GM18907 (cell line): ENCODE measurements around the gene RPS3.
"Not testable (repeated sequence)": the region's sequence is repeated elsewhere in the genome, so short reads cannot be mapped to it uniquely, and the experiment has no call there.

Experiments
- ATAC-seq: cut with Tn5 transposase; IDR thresholded peaks from one replicate; pipeline ENCODE4 v1.9.1; 2021; ENCODE audit warnings: mild to moderate bottlenecking, moderate library complexity; ENCODE audit not compliant: unreplicated experiment

Gene RPS3

GRCh38 chr11:75409971-75410370 is 10.7 kb downstream of the RPS3 start:
- not testable (repeated sequence) for ATAC-seq

- not testable (repeated sequence) for ATAC-seq
Measured at GRCh38 chr11:75413146-75413545, 13.8 kb downstream of the RPS3 start.

DNA sequence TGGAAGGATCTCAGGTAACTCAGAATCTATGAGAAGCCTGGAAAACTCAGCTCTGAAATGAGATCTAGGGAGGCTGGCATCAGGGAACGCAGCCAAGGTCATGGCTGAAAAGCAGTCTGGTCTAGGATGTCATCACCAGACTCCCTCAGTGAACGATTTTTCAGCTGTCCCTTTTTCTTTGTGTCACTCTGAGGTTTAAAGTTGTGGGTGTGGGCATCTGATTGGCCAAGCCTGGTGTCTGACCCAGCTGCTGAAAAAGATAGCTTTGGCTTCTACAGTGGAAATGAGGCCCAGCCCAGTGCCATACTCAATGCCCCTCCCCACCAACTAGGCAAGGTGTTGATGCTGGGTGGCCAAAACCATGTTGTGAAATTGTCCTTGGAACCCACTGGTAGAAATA is 14.5 kb downstream of the RPS3 start:
- no peak for ATAC-seq

GRCh38 chr11:75420224-75421034 is 21.1 kb downstream of the RPS3 start:
- ATAC-seq: no peak

DNA sequence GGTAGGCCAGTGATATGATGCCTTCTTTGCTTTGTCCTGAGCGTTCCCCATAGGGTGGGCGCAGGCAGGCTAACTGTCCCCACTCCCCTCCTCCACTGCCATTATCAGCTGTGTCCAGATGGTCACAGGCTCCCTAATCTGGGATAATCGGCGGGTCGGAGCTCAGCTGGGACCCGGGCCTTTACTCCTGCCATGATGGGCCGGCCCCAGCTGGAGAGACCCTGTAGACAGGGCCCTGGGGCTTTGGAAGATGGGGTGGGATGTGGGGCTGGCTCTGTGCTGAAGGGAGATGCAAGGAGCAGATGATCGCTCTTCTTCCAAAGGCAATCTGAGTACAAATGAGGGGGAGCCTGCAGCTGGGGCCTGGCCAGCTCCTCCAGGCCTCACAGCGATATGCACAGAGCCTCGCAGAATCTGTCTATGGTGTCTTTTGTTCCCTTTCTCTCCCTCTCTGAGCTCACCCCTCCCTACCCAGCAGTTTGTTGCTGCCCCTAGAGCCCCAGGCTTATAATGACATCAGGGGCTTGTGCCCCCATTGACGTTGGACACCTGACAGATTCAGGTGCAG is 21.8 kb downstream of the RPS3 start:
- no peak for ATAC-seq

DNA sequence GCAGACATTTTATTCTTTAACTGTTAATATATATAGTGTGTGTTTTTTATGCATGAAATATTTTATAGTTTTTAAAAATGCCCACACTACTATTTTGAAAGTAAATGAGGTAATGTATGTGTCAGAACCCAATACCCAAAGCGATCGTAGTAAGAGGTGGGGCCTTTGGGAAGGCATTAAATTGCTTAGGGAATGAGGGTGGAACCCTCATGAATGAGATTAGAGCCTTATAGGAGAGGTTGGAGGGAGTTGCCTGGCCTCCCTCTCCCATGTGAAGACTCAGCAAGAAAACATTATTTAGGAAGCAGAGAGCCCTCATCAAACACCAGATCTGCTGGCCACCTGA is 22.6 kb downstream of the RPS3 start:
- ATAC-seq: no peak

DNA sequence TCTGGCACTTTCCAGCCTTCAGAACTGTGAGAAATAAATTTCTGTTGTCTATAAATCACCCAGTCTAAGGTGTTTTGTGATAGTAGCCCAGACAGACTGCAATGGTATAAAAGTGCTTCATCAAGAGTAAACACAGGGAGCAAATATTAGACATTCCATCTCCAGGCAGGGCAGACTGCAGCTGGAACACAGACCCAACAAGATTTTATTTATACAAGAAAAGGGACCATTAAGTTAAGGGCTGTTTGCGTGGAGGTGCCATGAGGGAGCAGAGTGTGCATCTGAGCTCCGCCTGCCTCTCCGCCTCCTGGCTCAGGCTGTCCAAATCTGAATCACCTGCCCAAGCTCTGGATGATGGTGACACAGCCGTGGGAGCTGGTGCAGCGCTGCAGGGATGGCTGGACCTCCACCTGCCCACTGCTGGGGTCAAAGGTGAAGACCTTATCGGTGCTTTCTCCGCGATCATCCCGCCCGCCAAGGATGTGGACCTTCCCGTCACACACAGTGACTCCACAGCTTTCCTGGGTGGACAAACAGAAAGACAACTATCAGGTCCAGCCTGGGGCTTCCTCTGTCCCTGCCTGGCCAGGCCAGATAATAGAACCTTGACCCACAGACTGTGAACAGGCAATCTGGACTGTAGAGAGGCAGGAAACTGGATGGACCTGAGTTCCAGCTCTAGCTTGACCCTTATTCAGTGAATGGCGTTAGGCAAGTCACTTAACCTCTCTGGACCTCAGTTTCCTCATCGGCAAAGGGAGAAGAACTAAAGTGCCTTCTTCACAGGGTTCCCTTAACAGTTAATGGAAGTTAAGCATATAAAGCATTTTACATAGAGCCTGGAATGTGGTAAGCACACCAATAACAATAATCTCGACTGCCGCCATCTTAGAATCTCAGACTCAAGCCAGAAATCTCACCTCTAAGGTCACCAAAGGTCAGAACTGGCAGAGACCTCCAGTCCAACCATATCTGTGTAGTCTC is 23.2 kb downstream of the RPS3 start:
- no peak for ATAC-seq

GRCh38 chr11:75423721-75424120 is 24.4 kb downstream of the RPS3 start:
- ATAC-seq: no peak

GRCh38 chr11:75424396-75424795 is 25.1 kb downstream of the RPS3 start:
- no peak for ATAC-seq

- no peak for ATAC-seq
Measured at GRCh38 chr11:75425422-75425821, 26.1 kb downstream of the RPS3 start.

GRCh38 chr11:75426720-75427086 is 27.4 kb downstream of the RPS3 start:
- no peak for ATAC-seq

GRCh38 chr11:75427181-75427580 is 27.9 kb downstream of the RPS3 start:
- ATAC-seq: no peak

DNA sequence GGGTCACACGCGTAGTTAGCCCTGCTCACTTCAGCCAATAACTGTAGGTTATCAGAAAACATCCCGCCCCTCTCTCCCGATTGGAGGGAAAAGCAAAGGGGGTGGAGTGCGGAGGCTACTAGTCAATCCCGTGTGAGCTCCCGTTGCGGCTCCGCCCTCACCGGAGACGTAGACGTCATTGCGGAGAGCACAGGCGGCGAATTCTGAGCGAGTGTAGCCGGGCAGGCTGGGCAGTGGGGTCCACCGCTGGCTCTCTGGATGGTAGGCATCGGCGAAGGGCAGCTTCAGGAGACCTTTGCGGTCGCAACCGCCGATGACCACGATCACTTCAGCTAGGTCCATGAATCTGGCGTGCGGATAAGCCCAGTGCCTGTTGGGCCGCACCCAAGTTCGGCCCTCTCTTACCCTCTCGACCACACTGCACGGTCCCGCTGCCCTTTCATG is 29.0 kb downstream of the RPS3 start:
- ATAC-seq: peak; percentile 64

- no peak for ATAC-seq
Measured at GRCh38 chr11:75428989-75429640, 29.8 kb downstream of the RPS3 start.

DNA sequence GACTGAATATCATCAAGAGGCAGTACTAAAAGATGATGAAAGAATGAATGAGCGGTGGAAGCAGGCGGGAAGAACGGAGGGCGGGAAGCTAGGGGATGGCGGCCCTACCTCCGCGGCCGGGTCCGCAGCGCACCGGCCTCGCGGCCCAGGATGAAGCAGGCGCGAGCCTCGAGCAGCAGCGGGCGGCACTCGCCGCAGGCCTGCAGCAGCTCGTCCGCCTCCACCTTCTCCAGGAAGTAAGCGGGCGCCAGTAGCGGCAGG is 30.3 kb downstream of the RPS3 start:
- ATAC-seq: no peak

DNA sequence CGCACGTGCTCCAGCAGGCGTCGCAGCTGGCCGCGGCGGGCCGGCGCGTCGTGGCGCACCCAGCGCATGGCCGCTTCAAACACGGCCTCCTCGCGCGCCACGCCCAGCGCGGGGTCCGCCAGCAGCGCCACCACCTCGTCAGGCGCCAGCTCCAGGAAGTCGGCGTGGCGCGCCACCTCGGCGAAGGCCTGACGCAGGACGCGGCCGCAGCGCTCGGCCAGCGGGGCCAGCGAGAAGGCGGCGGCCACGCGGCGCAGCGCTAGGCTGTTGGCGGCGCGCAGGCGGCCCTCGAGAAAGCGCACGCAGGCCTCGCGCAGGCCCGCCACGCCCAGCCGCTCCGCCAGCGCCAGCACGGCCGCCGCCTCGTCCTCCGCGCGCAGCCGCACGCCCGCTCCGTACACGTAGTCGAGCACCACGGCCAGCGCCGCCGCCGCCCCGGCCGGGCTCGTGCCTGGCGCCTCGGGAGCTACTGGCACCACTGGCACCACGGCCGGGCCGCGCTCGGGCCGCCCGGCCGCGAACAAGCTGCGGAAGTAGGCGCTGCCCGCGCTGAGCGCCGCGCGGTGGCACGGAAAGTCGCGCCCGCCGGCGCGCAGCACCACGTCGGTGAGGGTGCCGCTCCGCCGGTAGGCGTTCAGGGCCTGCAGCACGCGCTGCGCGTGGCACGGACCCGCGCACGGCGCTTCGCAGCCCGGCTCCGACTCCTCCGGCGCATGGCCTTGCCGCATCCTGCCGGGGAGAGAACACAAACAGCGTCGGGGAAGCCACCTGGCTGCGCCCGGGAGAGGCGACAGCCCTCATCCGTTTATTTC is 30.8 kb downstream of the RPS3 start:
- no peak for ATAC-seq

GRCh38 chr11:75430714-75431532 is 31.6 kb downstream of the RPS3 start:
- ATAC-seq: no peak

DNA sequence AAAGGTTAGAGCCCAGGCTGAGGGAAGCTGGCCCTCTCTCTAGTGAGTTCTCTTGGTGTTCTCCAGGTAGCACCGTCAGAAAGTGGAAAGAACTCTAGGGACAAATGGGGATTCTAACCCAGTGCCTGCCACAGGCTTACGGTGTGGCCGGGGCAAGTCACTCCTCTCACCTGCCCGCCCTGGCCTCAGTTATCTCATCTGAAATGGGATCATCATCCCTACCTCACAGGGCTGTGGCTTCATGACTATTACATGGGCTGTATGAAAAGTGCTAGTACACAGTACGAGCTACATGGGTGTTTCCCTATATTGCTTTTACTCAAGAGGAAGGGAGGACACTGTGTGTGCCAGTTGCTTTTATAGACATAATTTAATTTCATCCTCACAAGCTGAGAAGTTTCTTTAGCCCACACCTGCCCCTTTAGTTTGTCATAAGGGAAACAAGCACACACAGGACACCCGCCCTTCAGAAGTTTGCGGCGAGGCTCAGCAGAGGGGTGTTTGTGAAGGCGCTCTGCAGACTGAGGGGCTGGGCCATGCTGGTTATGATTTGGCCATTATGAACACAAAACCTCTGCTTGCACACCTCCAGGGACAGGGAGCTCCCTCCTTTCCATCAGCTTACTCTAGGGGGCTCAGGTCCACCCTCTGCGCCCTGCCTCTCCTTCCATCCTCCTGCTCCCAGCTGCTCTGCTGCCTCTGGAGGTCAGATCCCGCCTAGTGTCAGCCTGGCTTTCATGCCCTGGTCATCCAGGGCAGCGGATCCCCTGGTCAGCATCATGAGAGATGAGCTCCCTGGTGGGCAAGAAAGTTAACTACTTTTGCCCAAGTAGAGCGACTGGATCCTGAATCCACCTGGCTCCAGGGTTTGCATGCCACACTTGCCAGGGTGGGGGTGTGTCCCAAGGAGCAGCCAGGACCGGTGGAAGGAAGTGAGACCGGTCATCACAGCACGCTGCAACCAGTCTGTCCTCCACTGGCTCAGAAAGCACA is 32.5 kb downstream of the RPS3 start:
- no peak for ATAC-seq
